K562 (cell line): ENCODE data around the gene ZNF69.
"Not testable (repeated sequence)": the region's sequence is repeated elsewhere in the genome, so short reads cannot be mapped to it uniquely, and the experiment has no call there.

Source experiments
- BRCA1 ChIP-seq, 2 experiments: fragments of 450-650 bp in 1 of 2; sonication (generic) in 1 of 2; formaldehyde crosslinking in 1 of 2; IDR thresholded peaks; 2 replicates each; pipeline versions ENCODE4 v1.5.0 to v1.6.1; 2017 to 2020; ENCODE audit warnings: mild to moderate bottlenecking in 1 of 2, missing genetic modification reagents in 1 of 2
- MED1 ChIP-seq: sonication (generic); formaldehyde crosslinking; IDR thresholded peaks from 2 replicates; pipeline ENCODE4 v1.8.1; 2023; ENCODE audit warnings: missing genetic modification reagents, borderline replicate concordance
- ZNF766 ChIP-seq: fragments of 200-800 bp; sonication (Bioruptor generic); conservative IDR thresholded peaks from 2 replicates; pipeline ENCODE4 v1.6.1; 2016; ENCODE audit warnings: missing genetic modification characterization, missing compliant biosample characterization
- TF ChIP-seq, protein P1 (sequence below): sonication (generic); formaldehyde crosslinking; IDR thresholded peaks from 2 replicates; pipeline ENCODE4 v1.8.1; 2022; ENCODE audit warnings: missing genetic modification reagents
- TF ChIP-seq, protein P2 (sequence below): fragments of 250-450 bp; sonication (Bioruptor Pico); IDR thresholded peaks from 2 replicates; pipeline ENCODE4 v1.8.0; 2021; ENCODE audit warnings: moderate library complexity, mild to moderate bottlenecking, inconsistent platforms

DNA sequence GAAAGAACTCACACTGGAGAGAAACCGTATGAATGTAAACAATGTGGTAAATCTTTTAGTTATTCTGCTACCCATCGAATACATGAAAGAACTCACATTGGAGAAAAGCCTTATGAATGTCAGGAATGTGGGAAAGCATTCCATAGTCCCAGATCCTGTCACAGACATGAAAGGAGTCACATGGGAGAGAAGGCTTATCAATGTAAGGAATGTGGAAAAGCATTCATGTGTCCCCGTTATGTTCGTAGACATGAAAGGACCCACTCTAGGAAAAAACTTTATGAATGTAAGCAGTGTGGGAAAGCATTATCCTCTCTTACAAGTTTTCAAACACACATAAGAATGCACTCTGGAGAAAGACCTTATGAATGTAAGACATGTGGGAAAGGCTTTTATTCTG, 19.8 kb upstream of the ZNF69 start:
- not testable (repeated sequence) for TF ChIP-seq MED1 (CRISPR knock-in tag); BRCA1 (IDR thresholded peaks at IDR 0.05); BRCA1 (CRISPR knock-in tag; IDR thresholded peaks at IDR 0.05); ZNF766 (CRISPR knock-in tag)
- TF ChIP-seq, protein P1, sequence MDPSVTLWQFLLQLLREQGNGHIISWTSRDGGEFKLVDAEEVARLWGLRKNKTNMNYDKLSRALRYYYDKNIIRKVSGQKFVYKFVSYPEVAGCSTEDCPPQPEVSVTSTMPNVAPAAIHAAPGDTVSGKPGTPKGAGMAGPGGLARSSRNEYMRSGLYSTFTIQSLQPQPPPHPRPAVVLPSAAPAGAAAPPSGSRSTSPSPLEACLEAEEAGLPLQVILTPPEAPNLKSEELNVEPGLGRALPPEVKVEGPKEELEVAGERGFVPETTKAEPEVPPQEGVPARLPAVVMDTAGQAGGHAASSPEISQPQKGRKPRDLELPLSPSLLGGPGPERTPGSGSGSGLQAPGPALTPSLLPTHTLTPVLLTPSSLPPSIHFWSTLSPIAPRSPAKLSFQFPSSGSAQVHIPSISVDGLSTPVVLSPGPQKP (CRISPR knock-in tag): not testable (repeated sequence)
- TF ChIP-seq, protein P2, sequence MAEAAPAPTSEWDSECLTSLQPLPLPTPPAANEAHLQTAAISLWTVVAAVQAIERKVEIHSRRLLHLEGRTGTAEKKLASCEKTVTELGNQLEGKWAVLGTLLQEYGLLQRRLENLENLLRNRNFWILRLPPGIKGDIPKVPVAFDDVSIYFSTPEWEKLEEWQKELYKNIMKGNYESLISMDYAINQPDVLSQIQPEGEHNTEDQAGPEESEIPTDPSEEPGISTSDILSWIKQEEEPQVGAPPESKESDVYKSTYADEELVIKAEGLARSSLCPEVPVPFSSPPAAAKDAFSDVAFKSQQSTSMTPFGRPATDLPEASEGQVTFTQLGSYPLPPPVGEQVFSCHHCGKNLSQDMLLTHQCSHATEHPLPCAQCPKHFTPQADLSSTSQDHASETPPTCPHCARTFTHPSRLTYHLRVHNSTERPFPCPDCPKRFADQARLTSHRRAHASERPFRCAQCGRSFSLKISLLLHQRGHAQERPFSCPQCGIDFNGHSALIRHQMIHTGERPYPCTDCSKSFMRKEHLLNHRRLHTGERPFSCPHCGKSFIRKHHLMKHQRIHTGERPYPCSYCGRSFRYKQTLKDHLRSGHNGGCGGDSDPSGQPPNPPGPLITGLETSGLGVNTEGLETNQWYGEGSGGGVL (CRISPR knock-in tag): not testable (repeated sequence)
